Lung microvascular endothelial cell (primary cell): ENCODE data around the gene STEAP2. TPM values are rescaled to one million over a fixed set of nuclear protein-coding genes. Genes with fewer than 3 reads are reported as not detected.

ENCODE experiments used
- DNase-seq, 2 donors: peaks; one replicate each; pipeline versions ENCODE4 v3.0.0 to v3.0.0-alpha.2; 2010; ENCODE audit warnings: low read depth in 2 of 2
- total RNA-seq: library from RNA; depleted of rRNA; stranded (reverse); fragments of >200 nt; gene quantifications from 2 replicates; pipeline ENCODE4 v1.2.1, GENCODE V29; 2014

Gene STEAP2
- total RNA-seq, 1 donor from 2014 or later: under 0.01 TPM

DNA sequence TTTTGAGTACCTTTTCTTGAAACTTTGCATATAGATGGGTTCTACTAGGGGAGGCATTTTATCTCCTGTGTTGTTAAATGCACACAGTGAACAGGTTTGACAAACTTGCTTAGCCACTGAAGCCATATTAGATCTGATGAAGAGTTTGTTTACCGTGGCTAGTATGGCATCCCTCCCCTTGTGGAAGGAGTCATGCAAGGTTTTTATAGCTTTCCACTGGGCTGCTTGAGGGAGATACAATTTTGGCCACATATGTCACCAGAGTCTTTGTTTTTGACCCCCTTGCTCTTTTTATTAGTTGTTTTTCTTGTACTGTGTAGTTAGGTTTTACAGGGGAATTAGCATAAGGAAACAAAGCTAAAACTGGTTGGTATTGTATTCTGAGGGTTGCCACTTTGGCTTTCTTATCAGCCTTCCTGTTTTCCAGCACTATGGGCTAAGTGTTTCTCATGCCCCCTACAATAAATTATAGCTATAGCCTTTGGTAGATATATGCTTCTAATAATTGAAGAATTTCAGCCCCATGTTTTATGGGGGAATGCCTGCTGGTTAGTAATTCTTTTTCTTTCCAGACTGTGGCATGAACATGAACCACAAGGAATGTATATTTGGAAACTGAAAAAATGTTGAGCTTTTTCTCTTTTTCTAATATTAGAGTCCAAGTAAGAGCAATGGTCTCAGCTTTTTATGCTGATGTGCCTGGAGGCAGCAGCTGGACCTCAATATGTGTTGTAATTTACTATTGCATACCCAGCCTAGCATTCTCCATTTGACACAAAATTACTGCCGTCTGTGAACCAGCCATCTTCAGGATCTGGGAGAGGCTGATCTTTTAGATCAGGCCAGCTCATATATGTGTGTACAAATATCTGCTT is 18.4 kb upstream of the STEAP2 start:
- no peak for DNase-seq

DNA sequence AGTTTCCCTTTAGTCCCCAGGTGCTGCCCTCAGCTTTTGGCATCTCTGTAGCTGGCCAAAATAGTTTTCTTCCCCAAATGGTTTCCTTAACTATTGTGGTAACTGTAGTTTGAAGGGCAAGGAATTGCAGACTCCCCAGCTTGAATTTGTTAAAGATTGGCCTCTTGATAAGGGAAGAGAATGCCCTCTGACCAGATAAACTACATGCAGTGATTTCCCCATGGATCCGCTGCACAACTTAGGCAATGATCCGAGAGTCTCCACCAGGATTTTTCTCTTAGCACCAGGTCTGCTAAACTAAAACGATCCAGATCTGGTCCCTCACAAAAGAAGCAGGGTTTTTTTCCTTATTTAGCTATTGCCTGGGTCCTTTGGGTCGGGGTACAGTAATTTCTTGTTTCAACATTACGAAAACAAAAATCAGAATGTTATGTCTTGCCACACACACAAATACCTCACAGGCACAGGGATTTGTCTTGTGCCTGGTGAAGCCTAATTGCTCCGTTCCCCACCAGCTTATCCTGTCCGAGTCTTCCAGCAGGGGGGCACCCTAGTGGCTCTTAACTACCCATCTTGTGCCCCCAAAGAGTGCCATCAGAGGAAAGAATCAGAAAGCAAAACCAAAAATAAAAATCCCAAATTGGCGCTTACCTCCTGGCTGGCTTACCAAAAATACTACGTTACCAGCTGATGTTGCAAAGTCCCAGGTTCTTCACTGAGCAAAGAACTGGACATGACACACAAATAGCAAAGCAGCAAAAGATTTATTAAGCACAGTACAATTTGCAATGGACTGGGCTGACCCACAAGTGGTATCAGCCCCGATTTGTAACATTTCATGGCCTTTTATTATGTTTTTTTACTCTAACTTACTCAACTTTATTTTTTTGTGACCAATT is 16.4 kb upstream of the STEAP2 start:
- no peak for DNase-seq

GRCh38 chr7:90201500-90202195 is 9.9 kb upstream of the STEAP2 start:
- DNase-seq: no peak

- DNase-seq: no peak
Measured at GRCh38 chr7:90207956-90208355, 3.6 kb upstream of the STEAP2 start.

GRCh38 chr7:90209776-90210175 is 1.8 kb upstream of the STEAP2 start:
- no peak for DNase-seq

DNA sequence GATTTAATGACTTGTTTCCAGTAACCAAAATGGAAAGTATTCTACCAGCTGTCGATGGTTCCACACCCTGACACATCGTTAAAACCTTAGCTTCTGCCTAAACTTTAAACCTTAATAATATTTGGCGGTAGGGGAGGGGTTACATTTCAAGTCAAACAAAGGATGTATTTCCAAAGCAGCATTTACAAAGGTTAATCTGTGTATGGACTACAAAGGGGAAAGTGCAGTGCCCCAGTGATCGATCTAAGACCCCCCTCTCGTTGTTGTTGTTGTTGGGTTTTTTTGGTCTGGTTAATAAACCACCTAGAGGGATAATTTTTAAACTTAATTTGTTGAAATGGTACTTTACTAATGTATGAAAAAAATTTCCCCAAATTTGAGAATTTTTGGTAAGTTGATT is 1.1 kb upstream of the STEAP2 start:
- DNase-seq: no peak

DNA sequence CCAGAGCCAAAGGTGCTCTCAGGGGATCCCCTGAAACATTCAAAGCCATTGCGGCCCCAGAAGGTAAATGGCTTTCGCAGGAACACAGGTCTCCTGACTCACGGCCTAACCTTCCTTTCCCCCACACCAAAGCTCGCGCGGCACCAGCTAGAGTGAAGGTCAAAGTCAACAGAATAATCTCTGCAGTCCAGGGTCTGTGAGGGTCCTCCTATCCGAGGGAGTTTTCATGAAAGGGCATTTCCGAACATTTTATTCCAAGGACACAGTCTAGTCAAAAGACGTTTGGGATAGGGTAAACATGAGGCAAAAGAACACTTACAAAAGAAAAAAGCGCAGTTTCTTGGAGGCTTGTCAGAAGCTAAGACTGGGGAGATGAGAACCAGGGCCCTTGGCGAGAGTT is 559 bp upstream of the STEAP2 start:
- DNase-seq: peak in 1 of 2 donors; percentile 44

- peak in 1 of 2 donors; percentile 5 for DNase-seq
Measured at GRCh38 chr7:90212149-90212495, 582 bp downstream of the STEAP2 start.

DNA sequence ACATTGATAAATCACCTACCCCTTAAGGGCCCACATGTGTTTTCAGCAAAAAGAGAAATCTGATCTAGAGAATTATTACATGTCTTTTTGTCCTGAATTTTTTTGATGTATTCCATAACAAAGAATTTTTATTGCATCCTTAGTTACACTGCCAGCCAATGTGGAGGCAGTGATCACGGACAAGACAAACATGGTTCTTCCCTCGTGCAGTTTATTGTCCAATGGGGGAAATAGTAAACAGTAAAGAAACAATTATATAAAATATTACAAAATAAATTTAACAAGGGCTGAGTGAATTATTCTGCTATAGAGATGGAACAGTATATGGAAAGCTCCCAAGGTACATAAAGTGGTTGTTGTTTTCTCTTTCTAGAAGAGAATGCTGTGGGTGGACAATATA is 2.0 kb downstream of the STEAP2 start:
- no peak for DNase-seq

GRCh38 chr7:90216080-90216674 is 4.6 kb downstream of the STEAP2 start:
- no peak for DNase-seq

- no peak for DNase-seq
Measured at GRCh38 chr7:90216771-90217170, 5.2 kb downstream of the STEAP2 start.

- no peak for DNase-seq
Measured at GRCh38 chr7:90222390-90222789, 10.8 kb downstream of the STEAP2 start.

- peak in 1 of 2 donors; percentile 64 for DNase-seq
Measured at GRCh38 chr7:90222811-90223725, 11.5 kb downstream of the STEAP2 start.

GRCh38 chr7:90224195-90224594 is 12.7 kb downstream of the STEAP2 start:
- DNase-seq: no peak

GRCh38 chr7:90225181-90225580 is 13.6 kb downstream of the STEAP2 start:
- DNase-seq: no peak

GRCh38 chr7:90225601-90226000 is 14.1 kb downstream of the STEAP2 start:
- DNase-seq: no peak

DNA sequence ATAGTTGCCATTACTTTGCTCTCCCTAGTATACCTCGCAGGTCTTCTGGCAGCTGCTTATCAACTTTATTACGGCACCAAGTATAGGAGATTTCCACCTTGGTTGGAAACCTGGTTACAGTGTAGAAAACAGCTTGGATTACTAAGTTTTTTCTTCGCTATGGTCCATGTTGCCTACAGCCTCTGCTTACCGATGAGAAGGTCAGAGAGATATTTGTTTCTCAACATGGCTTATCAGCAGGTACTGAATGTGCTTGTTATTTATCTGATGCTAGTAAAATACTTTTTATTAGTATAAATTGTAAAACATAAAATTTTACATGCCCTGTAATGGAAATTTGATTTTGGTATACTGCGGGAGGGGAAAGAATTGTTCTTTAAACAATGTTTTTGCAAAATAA is 15.7 kb downstream of the STEAP2 start:
- no peak for DNase-seq

- DNase-seq: no peak
Measured at GRCh38 chr7:90229682-90230081, 18.1 kb downstream of the STEAP2 start.

- DNase-seq: no peak
Measured at GRCh38 chr7:90230834-90231233, 19.3 kb downstream of the STEAP2 start.

GRCh38 chr7:90231304-90231703 is 19.8 kb downstream of the STEAP2 start:
- no peak for DNase-seq
